Renal cortical epithelial cell (primary cell): ENCODE measurements around the gene STMN3. TPM values are rescaled to one million over a fixed set of nuclear protein-coding genes. Genes with fewer than 3 reads are reported as not detected.

ENCODE experiments used
- DNase-seq: peaks from one replicate; pipeline ENCODE4 v3.0.0-alpha.2; 2011; ENCODE audit warnings: low read depth
- total RNA-seq: library from RNA; depleted of rRNA; stranded (reverse); fragments of >200 nt; gene quantifications from 2 replicates; pipeline ENCODE4 v1.2.3, GENCODE V29; 2014

STMN3 gene
- total RNA-seq, 1 donor from 2014 or later, result 30.9 TPM

DNA sequence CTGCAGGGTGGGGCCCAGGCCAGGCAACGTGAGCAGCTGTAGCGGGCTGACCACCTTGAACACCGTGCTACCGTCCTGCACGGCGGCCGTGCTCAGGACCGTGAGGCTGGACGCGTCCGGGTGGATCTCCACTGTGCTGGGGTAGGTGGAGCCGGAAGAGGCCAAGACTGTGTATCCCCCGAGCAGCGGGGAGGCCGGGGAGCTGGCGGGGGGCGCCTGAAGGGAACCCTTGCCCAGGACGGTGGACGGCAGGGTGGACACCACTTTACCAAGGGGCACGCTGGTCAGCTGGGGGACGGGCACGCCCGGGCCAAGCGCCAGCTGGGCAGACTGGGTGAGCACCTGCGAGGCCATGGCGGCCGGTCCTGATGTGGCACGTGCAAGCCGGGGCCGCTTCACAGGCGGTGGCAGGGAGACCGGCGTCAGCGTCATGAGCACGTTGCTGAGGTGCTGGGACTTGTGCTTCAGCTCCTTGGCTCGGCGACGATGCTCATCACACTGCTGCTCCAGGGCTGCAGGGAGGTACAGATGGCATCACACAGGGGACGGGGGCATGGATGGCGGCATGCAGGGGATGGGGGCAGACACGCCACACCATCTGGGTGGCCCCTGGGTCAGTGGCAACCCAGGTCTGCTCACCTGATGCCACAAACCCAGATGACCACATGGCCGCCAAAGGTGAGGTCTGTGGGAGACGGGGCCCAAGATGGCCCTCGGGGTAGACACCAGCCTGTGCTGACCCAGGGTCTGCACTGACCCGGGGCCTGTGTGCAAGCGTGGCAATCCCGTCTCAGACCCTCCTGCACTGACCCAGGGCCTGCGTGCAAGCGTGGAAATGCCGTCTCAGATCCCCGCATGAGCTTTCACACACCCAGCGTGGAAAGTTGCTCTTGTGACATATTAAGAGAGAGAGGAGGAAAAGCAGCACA, 62.7 kb downstream of the STMN3 start:
- no peak for DNase-seq

Other genes with a start within 250 kb of the STMN3 start
- gene KCNQ2, start 180.8 kb downstream of the STMN3 start, total RNA-seq, result not detected in 2 replicates
- gene EEF1A2, start 154.3 kb downstream of the STMN3 start, total RNA-seq, result 4.5 and 29.3 TPM in 2 replicates
- gene PPDPF, start 132.7 kb downstream of the STMN3 start, total RNA-seq, result 7.3 and 49.8 TPM in 2 replicates
- gene PTK6, start 116.0 kb downstream of the STMN3 start, total RNA-seq, result 0.05 and 0.17 TPM in 2 replicates
- not detected in 2 replicates for gene SRMS, start 105.7 kb downstream of the STMN3 start, total RNA-seq
- 0.69 and 0.85 TPM in 2 replicates for gene FNDC11, start 99.3 kb downstream of the STMN3 start, total RNA-seq
- gene HELZ2, start 79.2 kb downstream of the STMN3 start, total RNA-seq, result 55.4 and 67.4 TPM in 2 replicates
- 12.9 and 17.2 TPM in 2 replicates for gene GMEB2, start 26.3 kb downstream of the STMN3 start, total RNA-seq
- 5.6 and 8.0 TPM in 2 replicates for gene RTEL1, start 4.9 kb upstream of the STMN3 start, total RNA-seq
- gene TNFRSF6B, start 43.2 kb upstream of the STMN3 start, total RNA-seq, result 10.8 and 191 TPM in 2 replicates
- gene ARFRP1, start 54.6 kb upstream of the STMN3 start, total RNA-seq, result 30.0 and 59.2 TPM in 2 replicates
- 25.7 and 30.6 TPM in 2 replicates for gene ZGPAT, start 54.6 kb upstream of the STMN3 start, total RNA-seq
- 3.5 and 4.3 TPM in 2 replicates for gene LIME1, start 83.2 kb upstream of the STMN3 start, total RNA-seq
- gene SLC2A4RG, start 86.4 kb upstream of the STMN3 start, total RNA-seq, result 14.9 and 31.5 TPM in 2 replicates
- 3.5 and 5.4 TPM in 2 replicates for gene ZBTB46, start 177.8 kb upstream of the STMN3 start, total RNA-seq
- gene ABHD16B, start 208.1 kb upstream of the STMN3 start, total RNA-seq, result not detected in 2 replicates
- 154 and 158 TPM in 2 replicates for gene TPD52L2, start 211.8 kb upstream of the STMN3 start, total RNA-seq
- 82.6 and 91.0 TPM in 2 replicates for gene DNAJC5, start 241.7 kb upstream of the STMN3 start, total RNA-seq